ENCODE results near the gene THTPA. TPM values are rescaled to one million over a fixed set of nuclear protein-coding genes. Genes with fewer than 3 reads are reported as not detected.

Gene THTPA
- total and polyA plus RNA-seq, 2 of the 13 experiments (the other 11 are each of a cell fraction or from before 2014, with no cell fraction given) = 7.4 to 8.7 TPM

GRCh38 chr14:23571701-23572523 lies 15.8 kb downstream of the THTPA start (continued):
- TF ChIP-seq TFE3 (CRISPR knock-in tag; IDR thresholded peaks at IDR 0.05) (no peak), ARNTL (CRISPR knock-in tag; IDR thresholded peaks at IDR 0.05) (no peak), ZNF619 (CRISPR knock-in tag; IDR thresholded peaks at IDR 0.05) (peak; percentile 80; the same call in 1 of the 2 replicates), PATZ1 (CRISPR knock-in tag; IDR thresholded peaks at IDR 0.05) (peak; percentile 56), ASH2L (IDR thresholded peaks at IDR 0.05; ENCODE audit: insufficient read length, low read depth, low read length) (peak; percentile 45), TCF12 (IDR thresholded peaks at IDR 0.05) (no peak), TCF12 (CRISPR knock-in tag; IDR thresholded peaks at IDR 0.05) (no peak), HOXA3 (CRISPR knock-in tag; IDR thresholded peaks at IDR 0.05) (0 out of 2 replicates have a peak, but pooled peaks have one; percentile 14), ZNF788 (CRISPR knock-in tag; IDR thresholded peaks at IDR 0.05; ENCODE audit: borderline replicate concordance) (0 out of 2 replicates have a peak, but pooled peaks have one; percentile 19), NFKB2 (CRISPR knock-in tag; IDR thresholded peaks at IDR 0.05; ENCODE audit: borderline replicate concordance) (0 out of 2 replicates have a peak, but pooled peaks have one; percentile 59), UBTF (CRISPR knock-in tag; IDR thresholded peaks at IDR 0.05) (0 out of 2 replicates have a peak, but pooled peaks have one; percentile 39), TRAFD1 (CRISPR knock-in tag; IDR thresholded peaks at IDR 0.05; ENCODE audit: borderline replicate concordance) (0 out of 2 replicates have a peak, but pooled peaks have one; percentile 54), NFIC (IDR thresholded peaks at IDR 0.05; ENCODE audit: low read length) (no peak), ZNF512 (CRISPR knock-in tag; IDR thresholded peaks at IDR 0.05) (peak; percentile 77; the same call in 1 of the 2 replicates), GZF1 (CRISPR knock-in tag; IDR thresholded peaks at IDR 0.05) (0 out of 2 replicates have a peak, but pooled peaks have one; percentile 14), IKZF4 (CRISPR knock-in tag; IDR thresholded peaks at IDR 0.05; ENCODE audit: borderline replicate concordance, low read depth, not compliant biosample characterization) (peak; percentile 26)

Data from HepG2 (cell line).